SK-N-SH (cell line): ENCODE results near the gene GJB3. TPM values are rescaled to one million over a fixed set of nuclear protein-coding genes. Genes with fewer than 3 reads are reported as not detected.

Source experiments
- CTCF ChIA-PET: fragments of 300-600, 350-600 bp; formaldehyde crosslinking; extraction: SDS; loops from one replicate; lab custom pipeline; 2021; lab: Yijun Ruan, JAX
- POLR2A ChIA-PET: fragments of 350-600 bp; sonication (Branson Sonifier 250); formaldehyde crosslinking; extraction: SDS; loops from one replicate; lab custom pipeline; 2020; ENCODE audit warnings: antibody characterized with exemption, inconsistent platforms; lab: Yijun Ruan, JAX
- DNase-seq: peaks from one replicate; pipeline ENCODE4 v3.0.0; 2012
- H2AFZ ChIP-seq: fragments of 200-600 bp; sonication (generic); 2 replicates; pipeline ENCODE4 v1.8.1; 2016; ENCODE audit warnings: antibody characterized with exemption, mild to moderate bottlenecking, low read depth
- H3F3A ChIP-seq: fragments of 200-600 bp; sonication (generic); replicated peaks from 2 replicates; pipeline ENCODE3; 2016; ENCODE audit warnings: antibody characterized with exemption, mild to moderate bottlenecking; ENCODE audit not compliant: insufficient read depth
- H3K27ac ChIP-seq, 2 experiments: fragments of 200-500 bp in 1 of 2; fragments of 200-600 bp in 1 of 2; sonication (Bioruptor generic) in 1 of 2; sonication (generic), shearing (Covaris generic) in 1 of 2; 2 replicates each; pipeline versions ENCODE4 v1.5.1 to v1.6.1; 2014 to 2016; ENCODE audit warnings: low read depth in 2 of 2, inconsistent platforms in 1 of 2, low read length in 1 of 2, mild to moderate bottlenecking in 1 of 2, mixed read lengths in 1 of 2
- H3K27me3 ChIP-seq: fragments of 200-600 bp; sonication (generic), shearing (Covaris generic); 2 replicates; pipeline ENCODE4 v1.6.1; 2016; ENCODE audit warnings: mixed run types; ENCODE audit not compliant: insufficient read depth
- H3K36me3 ChIP-seq, 2 experiments: fragments of 200-500 bp in 1 of 2; fragments of 200-600 bp in 1 of 2; sonication (Bioruptor generic) in 1 of 2; sonication (generic) in 1 of 2; replicated peaks in 1 of 2; 2 replicates each; pipeline versions ENCODE3 to v1.5.1; 2014 to 2016; ENCODE audit warnings: low read length in 1 of 2, mild to moderate bottlenecking in 1 of 2; ENCODE audit not compliant: insufficient read depth in 2 of 2, control insufficient read depth in 1 of 2
- H3K4me1 ChIP-seq, 2 experiments: fragments of 200-500 bp in 1 of 2; fragments of 200-600 bp in 1 of 2; sonication (Bioruptor generic) in 1 of 2; sonication (generic), shearing (Covaris generic) in 1 of 2; 2 replicates each; pipeline versions ENCODE4 v1.5.1 to v1.6.1; 2014 to 2016; ENCODE audit warnings: low read depth in 1 of 2, low read length in 1 of 2, mixed run types in 1 of 2; ENCODE audit not compliant: insufficient read depth in 2 of 2, control insufficient read depth in 1 of 2
- H3K4me2 ChIP-seq: fragments of 200-600 bp; sonication (generic), shearing (Covaris generic); 2 replicates; pipeline ENCODE4 v1.6.1; 2017; ENCODE audit warnings: mixed run types
- H3K4me3 ChIP-seq, 2 experiments: fragments of 200-500 bp in 1 of 2; fragments of 200-600 bp in 1 of 2; sonication (Bioruptor generic) in 1 of 2; sonication (generic), shearing (Covaris generic) in 1 of 2; 2 replicates each; pipeline versions ENCODE4 v1.5.1 to v1.8.1; 2014 to 2016; ENCODE audit warnings: low read depth in 2 of 2, inconsistent platforms in 1 of 2, low read length in 1 of 2, mild to moderate bottlenecking in 1 of 2, mixed read lengths in 1 of 2, moderate library complexity in 1 of 2
- H3K79me2 ChIP-seq: fragments of 200-600 bp; sonication (generic); 2 replicates; pipeline ENCODE4 v1.8.1; 2017; ENCODE audit warnings: mild to moderate bottlenecking; ENCODE audit not compliant: insufficient read depth
- H3K9ac ChIP-seq: fragments of 200-600 bp; sonication (generic); 2 replicates; pipeline ENCODE4 v1.6.1; 2017; ENCODE audit warnings: mixed run types
- H3K9me2 ChIP-seq: fragments of 200-600 bp; sonication (generic); 2 replicates; pipeline ENCODE4 v1.6.1; 2017; ENCODE audit warnings: mixed run types
- H3K9me3 ChIP-seq: fragments of 200-600 bp; sonication (generic); 2 replicates; pipeline ENCODE4 v1.6.1; 2017; ENCODE audit warnings: mixed run types, mild to moderate bottlenecking, moderate library complexity
- H4K20me1 ChIP-seq: fragments of 200-600 bp; sonication (generic); 2 replicates; pipeline ENCODE4 v1.6.1; 2017; ENCODE audit warnings: mild to moderate bottlenecking, mixed run types; ENCODE audit not compliant: insufficient read depth
- CHD2 ChIP-seq: fragments of 150-350 bp; IDR thresholded peaks from 2 replicates; pipeline ENCODE4 v1.6.1; 2018; ENCODE audit warnings: low read length; ENCODE audit not compliant: partially characterized antibody
- ELF1 ChIP-seq: IDR thresholded peaks from 2 replicates; pipeline ENCODE4 v1.4.0; 2012
- EZH2phosphoT487 ChIP-seq: fragments of 200-600 bp; sonication (generic); IDR thresholded peaks from 2 replicates; pipeline ENCODE4 v1.6.1; 2017; ENCODE audit warnings: low read depth, mixed run types, mild to moderate bottlenecking, antibody characterized with exemption, moderate library complexity, borderline replicate concordance
- FOXJ3 ChIP-seq: sonication (generic); formaldehyde crosslinking; IDR thresholded peaks from 2 replicates; pipeline ENCODE4 v1.5.1; 2020; ENCODE audit warnings: mild to moderate bottlenecking, missing genetic modification reagents
- GABPA ChIP-seq: IDR thresholded peaks from 2 replicates; pipeline ENCODE4 v1.4.0; 2012; ENCODE audit warnings: low read depth, mild to moderate bottlenecking
- IRF3 ChIP-seq: fragments of 150-350 bp; IDR thresholded peaks from 2 replicates; pipeline ENCODE4 v1.6.1; 2016; ENCODE audit warnings: mild to moderate bottlenecking, low read depth, low read length
- MAX ChIP-seq: IDR thresholded peaks from 2 replicates; pipeline ENCODE4 v1.4.0; 2012; ENCODE audit warnings: low read depth
- MXI1 ChIP-seq: IDR thresholded peaks from 2 replicates; pipeline ENCODE4 v1.6.1; 2012; ENCODE audit warnings: mild to moderate bottlenecking, low read depth, low read length, improper control_type of control experiment
- NFIC ChIP-seq: IDR thresholded peaks from 2 replicates; pipeline ENCODE4 v1.4.0; 2012; ENCODE audit warnings: borderline replicate concordance
- PBX3 ChIP-seq: IDR thresholded peaks from 2 replicates; pipeline ENCODE4; 2012
- POLR2AphosphoS5 ChIP-seq: IDR thresholded peaks from 2 replicates; pipeline ENCODE4 v1.6.1; 2012; ENCODE audit warnings: low read depth, low read length
- RAD21 ChIP-seq: IDR thresholded peaks from 2 replicates; pipeline ENCODE4 v1.6.1; 2012; ENCODE audit warnings: mild to moderate bottlenecking, low read length
- REST ChIP-seq: IDR thresholded peaks from 2 replicates; pipeline ENCODE4 v1.6.1; 2012; ENCODE audit warnings: mild to moderate bottlenecking, low read depth, low read length, moderate library complexity
- SMC3 ChIP-seq: IDR thresholded peaks from 2 replicates; pipeline ENCODE4 v1.6.1; 2012; ENCODE audit warnings: low read depth, low read length, improper control_type of control experiment
- USF1 ChIP-seq: IDR thresholded peaks from 2 replicates; pipeline ENCODE4 v1.4.0; 2012; ENCODE audit warnings: low read depth, borderline replicate concordance
- YY1 ChIP-seq: IDR thresholded peaks from 2 replicates; pipeline ENCODE4 v1.4.0; 2012; ENCODE audit warnings: low read depth, mild to moderate bottlenecking
- WGBS: methylation state at CpG from one replicate; pipeline ENCODE4 v1.1.6; 2017; ENCODE audit warnings: low lambda C conversion rate; 5-methylcytosine and 5-hydroxymethylcytosine counted together
- polyA plus RNA-seq, 3 experiments: library from polyadenylated mRNA; depleted of rRNA; stranded (reverse); fragments of >200 nt; gene quantifications; 2 replicates each; pipeline ENCODE4 v1.2.3, GENCODE V29; 2012
- TF ChIP-seq, protein P1 (sequence below): IDR thresholded peaks from 2 replicates; pipeline ENCODE4 v1.4.0; 2012; ENCODE audit warnings: low read depth, borderline replicate concordance

The GJB3 gene
- polyA plus RNA-seq, 1 of the 3 experiments (the other 2 are of a cell fraction) = not detected

GRCh38 chr1:34758751-34759150, 22.3 kb upstream of the GJB3 start:
- H3K9ac ChIP-seq = no peak overlapping the region
- H3K4me3 ChIP-seq = no peak overlapping the region
- no peaks in the 10 kb centered on the region for H3F3A ChIP-seq
- DNase-seq = no peak
- H4K20me1 ChIP-seq = no peaks in the 10 kb centered on the region
- no peaks in the 10 kb centered on the region for H3K9me3 ChIP-seq
- ChIA-PET POLR2A (no interaction called here), CTCF (interaction anchor here (1.0 to 2.5 kb wide), 2 partner anchors 16 to 94 kb away, joined by 4 to 13 read pairs; no protein-coding TSS in a partner anchor)
- H3K36me3 ChIP-seq = no peaks in the 10 kb centered on the region
- no peaks in the 10 kb centered on the region for H3K9me2 ChIP-seq
- no peak overlapping the region for H2AFZ ChIP-seq
- no peaks in the 10 kb centered on the region for H3K27me3 ChIP-seq
- no peak overlapping the region for H3K4me2 ChIP-seq
- H3K27ac ChIP-seq = no peak overlapping the region
- TF ChIP-seq SMC3 (no peak), ELF1 (no peak), REST (no peak), FOXJ3 (CRISPR knock-in tag) (no peak), IRF3 (no peak), POLR2AphosphoS5 (no peak), RAD21 (no peak), YY1 (no peak), GABPA (no peak), NFIC (no peak), USF1 (no peak), PBX3 (no peak), EZH2phosphoT487 (no peak), CHD2 (no peak), MXI1 (no peak), MAX (no peak)
- TF ChIP-seq, protein P1, sequence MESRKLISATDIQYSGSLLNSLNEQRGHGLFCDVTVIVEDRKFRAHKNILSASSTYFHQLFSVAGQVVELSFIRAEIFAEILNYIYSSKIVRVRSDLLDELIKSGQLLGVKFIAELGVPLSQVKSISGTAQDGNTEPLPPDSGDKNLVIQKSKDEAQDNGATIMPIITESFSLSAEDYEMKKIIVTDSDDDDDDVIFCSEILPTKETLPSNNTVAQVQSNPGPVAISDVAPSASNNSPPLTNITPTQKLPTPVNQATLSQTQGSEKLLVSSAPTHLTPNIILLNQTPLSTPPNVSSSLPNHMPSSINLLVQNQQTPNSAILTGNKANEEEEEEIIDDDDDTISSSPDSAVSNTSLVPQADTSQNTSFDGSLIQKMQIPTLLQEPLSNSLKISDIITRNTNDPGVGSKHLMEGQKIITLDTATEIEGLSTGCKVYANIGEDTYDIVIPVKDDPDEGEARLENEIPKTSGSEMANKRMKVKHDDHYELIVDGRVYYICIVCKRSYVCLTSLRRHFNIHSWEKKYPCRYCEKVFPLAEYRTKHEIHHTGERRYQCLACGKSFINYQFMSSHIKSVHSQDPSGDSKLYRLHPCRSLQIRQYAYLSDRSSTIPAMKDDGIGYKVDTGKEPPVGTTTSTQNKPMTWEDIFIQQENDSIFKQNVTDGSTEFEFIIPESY = no peak
- no peaks in the 10 kb centered on the region for H3K4me1 ChIP-seq
- WGBS = 38% methylated on average over 3 of the region's 4 CpGs
- H3K79me2 ChIP-seq = no peaks in the 10 kb centered on the region
